Subcutaneous abdominal adipose tissue (tissue), 5 donors: Measurements from ENCODE around the gene PRIMA1.

Source experiments
- H3K27ac ChIP-seq: one replicate; pipeline ENCODE4 v1.7.0; 2013; ENCODE audit warnings: low read depth, mild to moderate bottlenecking, inconsistent platforms, low read length, moderate library complexity
- H3K27me3 ChIP-seq, 5 donors: one replicate each; pipeline ENCODE4 v1.7.0; 2013; ENCODE audit warnings: low read length in 5 of 5, inconsistent platforms in 1 of 5; ENCODE audit not compliant: control insufficient read depth in 5 of 5, insufficient read depth in 4 of 5
- H3K36me3 ChIP-seq, 5 donors: one replicate each; pipeline ENCODE4 v1.7.0; 2013; ENCODE audit warnings: low read length in 5 of 5; ENCODE audit not compliant: control insufficient read depth in 5 of 5, insufficient read depth in 5 of 5
- H3K4me1 ChIP-seq, 5 donors: one replicate each; pipeline ENCODE4 v1.7.0; 2013; ENCODE audit warnings: low read length in 5 of 5, mild to moderate bottlenecking in 3 of 5, moderate library complexity in 1 of 5; ENCODE audit not compliant: control insufficient read depth in 5 of 5, insufficient read depth in 5 of 5
- H3K4me3 ChIP-seq, 5 donors: one replicate each; pipeline ENCODE4 v1.7.0; 2013; ENCODE audit warnings: low read length in 5 of 5, low read depth in 1 of 5
- H3K9ac ChIP-seq, 5 donors: one replicate each; pipeline ENCODE4 v1.7.0; 2013; ENCODE audit warnings: low read length in 5 of 5, mild to moderate bottlenecking in 4 of 5, moderate library complexity in 3 of 5
- H3K9me3 ChIP-seq, 5 donors: one replicate each; pipeline ENCODE4 v1.7.0; 2013; ENCODE audit warnings: low read length in 5 of 5; ENCODE audit not compliant: control insufficient read depth in 5 of 5
- donor health status: healthy.
- donor health status: healthy.
- donor health status: healthy.
- donor health status: healthy.
- donor health status: healthy.

Gene PRIMA1

DNA sequence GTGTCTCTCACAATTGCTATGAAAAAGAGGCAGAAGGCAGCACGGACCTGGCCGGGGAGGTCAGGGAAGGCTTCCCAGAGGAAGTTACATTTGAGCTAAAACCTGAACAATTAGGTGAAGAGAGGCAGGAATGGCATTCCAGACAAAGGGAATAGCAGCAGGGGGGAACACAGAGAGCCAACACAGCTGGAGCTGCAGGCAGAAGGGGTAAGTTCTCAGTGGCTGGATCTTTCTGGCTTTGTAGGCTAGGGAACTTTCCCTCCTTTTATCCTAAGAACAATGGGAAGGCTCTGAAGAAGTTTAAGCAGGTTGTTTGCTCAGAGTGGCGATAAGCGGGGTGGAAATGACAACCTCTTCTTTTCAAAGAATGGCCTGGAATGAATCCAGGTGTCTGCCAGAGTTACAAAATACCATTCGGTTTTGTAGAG, 100.0 kb downstream of the PRIMA1 start:
- no peaks in the 10 kb centered on the region for H3K9me3 ChIP-seq
- no peak overlapping the region for H3K27ac ChIP-seq
- H3K36me3 ChIP-seq: no peaks in the 10 kb centered on the region
- no peak overlapping the region for H3K9ac ChIP-seq
- H3K27me3 ChIP-seq: peaks cover 3 to 11% (median 5%) of the 10 kb centered on the region in 5 donors
- H3K4me1 ChIP-seq: no peaks in the 10 kb centered on the region
- no peak overlapping the region for H3K4me3 ChIP-seq

DNA sequence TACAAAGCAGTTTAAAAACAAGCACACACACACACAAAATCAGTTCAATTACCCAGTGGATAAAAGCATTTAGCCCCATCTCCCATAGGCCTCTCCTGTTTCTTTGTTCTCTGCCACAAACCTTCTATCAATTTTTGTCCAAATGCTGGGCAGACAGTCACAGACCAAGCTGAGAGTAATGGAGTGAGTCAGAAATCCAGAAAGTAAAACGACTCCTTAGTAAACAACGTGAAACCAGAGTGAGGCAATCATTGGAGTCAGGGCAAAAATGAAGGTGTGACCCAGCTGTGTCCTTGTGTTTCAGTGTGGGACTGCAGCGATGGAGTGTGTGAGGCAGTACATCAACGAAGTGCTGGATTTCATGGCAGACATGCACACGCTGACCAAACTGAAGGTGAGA, 102.0 kb downstream of the PRIMA1 start:
- Histone ChIP-seq H3K4me3 (no peak overlapping the region), H3K9ac (no peak overlapping the region), H3K9me3 (no peaks in the 10 kb centered on the region), H3K27ac (no peak overlapping the region), H3K36me3 (no peaks in the 10 kb centered on the region), H3K27me3 (peaks cover 3 to 11% (median 5%) of the 10 kb centered on the region in 5 donors), H3K4me1 (no peaks in the 10 kb centered on the region)

DNA sequence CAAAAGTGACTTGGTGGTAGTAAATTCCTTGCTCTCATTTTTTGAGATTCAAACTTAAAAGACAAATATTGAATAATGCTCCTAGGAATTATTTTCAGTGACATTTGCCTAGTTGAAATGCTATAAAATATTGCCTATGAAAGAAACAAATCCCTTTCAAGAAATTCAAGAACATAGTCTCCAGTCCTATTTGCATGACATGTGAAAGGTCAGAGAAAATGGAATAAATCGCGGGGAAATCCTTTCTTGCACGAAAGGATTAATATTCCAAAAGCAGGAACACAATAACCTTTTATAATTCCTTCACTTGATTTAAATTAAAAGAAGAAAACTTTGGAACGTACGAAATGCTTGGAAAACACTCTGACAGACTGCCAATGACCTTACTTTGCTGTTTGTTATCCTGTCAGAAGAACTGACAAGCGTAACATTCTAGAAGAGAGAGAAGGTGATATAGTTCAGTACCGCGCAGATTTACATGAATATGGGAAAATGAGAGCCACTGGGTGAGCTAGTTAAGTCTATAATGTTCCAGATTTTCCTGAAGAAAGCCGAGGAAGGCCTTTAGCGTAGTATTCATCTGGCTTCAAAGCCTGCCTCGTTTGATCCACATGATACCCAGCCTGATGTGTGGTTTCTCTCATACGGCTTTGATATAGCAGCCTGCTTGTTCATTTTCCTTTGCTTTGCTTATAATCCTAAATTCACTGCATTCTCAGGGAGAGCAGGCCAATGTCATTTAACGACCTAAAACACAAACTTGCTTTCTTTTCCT, 103.0 kb downstream of the PRIMA1 start:
- Histone ChIP-seq H3K4me3 (no peak overlapping the region), H3K4me1 (no peaks in the 10 kb centered on the region), H3K27ac (no peak overlapping the region)

DNA sequence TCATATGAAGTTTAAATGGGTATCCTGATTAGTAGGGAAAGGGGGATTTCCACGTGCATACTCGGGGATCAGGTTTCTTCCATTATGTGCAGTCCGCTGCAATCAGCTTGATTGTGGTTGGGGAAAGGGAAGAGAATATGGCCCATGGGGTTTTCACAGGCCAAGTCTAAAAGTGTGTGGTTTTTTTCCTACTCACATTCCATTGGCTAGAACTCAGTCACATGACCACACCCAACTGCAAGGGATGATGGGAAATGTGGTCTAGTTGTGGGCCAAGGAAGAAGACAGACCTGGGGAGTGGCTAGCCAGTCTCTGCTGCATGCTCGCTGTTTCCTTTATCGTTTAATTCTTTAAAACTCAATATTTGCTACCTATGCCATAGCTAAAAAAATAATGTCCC, 105.1 kb downstream of the PRIMA1 start:
- Histone ChIP-seq H3K27ac (no peak overlapping the region), H3K4me3 (no peak overlapping the region), H3K27me3 (peaks cover 0 to 8% (median 0%) of the 10 kb centered on the region in 5 donors), H3K4me1 (no peaks in the 10 kb centered on the region), H3K36me3 (no peaks in the 10 kb centered on the region), H3K9ac (no peak overlapping the region), H3K9me3 (no peaks in the 10 kb centered on the region)

More for the DNA sequence above, 103.0 kb downstream of the PRIMA1 start:
- H3K36me3 ChIP-seq: no peaks in the 10 kb centered on the region
- no peak overlapping the region for H3K9ac ChIP-seq
- peaks cover 3 to 9% (median 5%) of the 10 kb centered on the region in 5 donors for H3K27me3 ChIP-seq
- no peaks in the 10 kb centered on the region for H3K9me3 ChIP-seq

DNA sequence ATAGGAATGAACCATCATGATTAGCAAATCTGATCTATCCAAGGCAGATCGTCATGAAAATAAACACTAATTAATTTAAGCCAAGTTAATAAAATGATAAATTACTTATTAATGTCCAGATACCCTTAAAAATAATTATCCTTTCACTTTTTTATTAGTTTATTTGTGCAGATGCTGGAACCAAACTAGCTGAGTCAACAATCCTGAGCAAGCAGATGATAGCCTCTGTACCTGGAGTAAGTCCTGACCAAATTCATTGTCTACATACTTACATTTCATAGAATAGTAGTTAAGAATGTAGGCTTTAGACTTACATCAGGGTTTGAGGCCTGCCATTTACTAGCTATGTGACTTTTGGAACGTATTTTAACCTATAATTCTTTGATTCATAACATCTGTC, 105.8 kb downstream of the PRIMA1 start:
- no peak overlapping the region for H3K9ac ChIP-seq
- H3K36me3 ChIP-seq: no peaks in the 10 kb centered on the region
- H3K27ac ChIP-seq: no peak overlapping the region
- H3K4me1 ChIP-seq: no peaks in the 10 kb centered on the region
- H3K9me3 ChIP-seq: no peaks in the 10 kb centered on the region
- H3K27me3 ChIP-seq: peaks cover 0 to 4% (median 0%) of the 10 kb centered on the region in 5 donors
- H3K4me3 ChIP-seq: no peak overlapping the region

DNA sequence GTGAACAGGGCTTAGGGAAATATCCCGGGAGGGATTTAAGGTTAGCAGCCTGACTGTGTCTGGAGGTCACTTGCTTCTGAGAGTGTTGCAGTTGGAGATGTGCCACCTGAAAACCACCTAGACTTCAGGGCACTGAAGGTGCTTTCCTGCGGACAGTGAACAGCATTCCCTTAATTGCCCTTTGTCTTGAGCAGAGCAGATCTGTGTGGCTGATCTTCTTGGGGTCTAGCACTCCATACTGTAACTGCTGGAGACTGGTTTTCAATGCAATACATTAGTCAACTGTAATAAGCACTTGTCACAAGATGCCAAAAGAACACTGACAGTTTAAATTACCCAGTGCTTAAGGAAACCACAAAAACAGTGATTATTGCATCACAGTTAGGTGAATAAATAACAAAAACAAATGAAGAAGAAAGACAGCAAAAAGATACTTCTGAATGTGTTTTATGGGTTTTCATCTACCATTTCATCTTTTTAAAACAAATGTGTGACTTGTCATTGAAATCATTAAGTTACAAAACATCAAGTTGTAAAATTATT, 111.8 kb downstream of the PRIMA1 start:
- H3K9me3 ChIP-seq: no peaks in the 10 kb centered on the region
- no peaks in the 10 kb centered on the region for H3K4me1 ChIP-seq
- no peak overlapping the region for H3K27ac ChIP-seq
- H3K9ac ChIP-seq: no peak overlapping the region
- H3K4me3 ChIP-seq: no peak overlapping the region
- no peaks in the 10 kb centered on the region for H3K36me3 ChIP-seq
- H3K27me3 ChIP-seq: peaks cover 0 to 4% (median 0%) of the 10 kb centered on the region in 5 donors

DNA sequence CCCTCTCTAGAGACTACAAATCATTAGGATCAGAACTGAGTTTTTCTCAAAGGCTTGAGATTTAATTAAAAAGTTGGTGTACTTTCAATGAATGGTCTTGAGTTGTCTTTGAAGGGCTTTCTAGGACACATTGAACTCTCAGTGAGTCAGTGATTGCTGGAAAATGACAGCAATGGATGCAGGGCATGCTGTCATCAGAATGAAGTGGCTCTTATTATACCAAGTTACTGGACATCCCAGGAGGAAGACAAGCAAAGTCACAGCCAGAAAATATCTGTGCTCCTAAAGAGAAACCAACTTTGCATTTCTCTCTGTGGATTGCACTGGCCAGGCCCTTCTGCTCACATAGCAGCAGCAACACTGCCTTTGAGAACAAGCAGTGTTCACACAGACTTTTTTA, 112.6 kb downstream of the PRIMA1 start:
- Histone ChIP-seq H3K4me3 (no peak overlapping the region), H3K27me3 (peaks cover 0 to 4% (median 0%) of the 10 kb centered on the region in 5 donors)

DNA sequence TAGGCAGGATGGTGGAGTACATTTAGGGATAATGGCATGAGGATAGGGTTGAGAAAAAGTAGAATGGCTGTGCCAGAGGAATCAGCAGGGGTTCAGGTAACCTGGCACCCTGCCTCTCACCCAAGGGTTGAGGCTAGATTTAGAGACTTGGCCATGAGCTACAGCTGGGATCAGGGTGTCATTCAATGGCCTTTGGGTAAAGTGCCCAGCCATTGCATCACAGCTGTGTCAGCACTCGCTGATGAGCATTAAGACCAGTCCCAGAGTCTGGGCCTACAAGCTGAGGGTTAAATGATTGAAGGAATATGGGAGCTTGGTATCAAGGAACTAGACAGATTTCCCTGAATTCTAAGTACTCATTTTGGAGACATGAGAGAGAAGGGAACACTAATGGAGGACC, 113.9 kb downstream of the PRIMA1 start:
- Histone ChIP-seq H3K9me3 (no peaks in the 10 kb centered on the region), H3K9ac (no peak overlapping the region), H3K4me1 (no peaks in the 10 kb centered on the region), H3K36me3 (no peaks in the 10 kb centered on the region), H3K4me3 (no peak overlapping the region), H3K27ac (no peak overlapping the region), H3K27me3 (no peaks in the 10 kb centered on the region)

More for the DNA sequence above, 112.6 kb downstream of the PRIMA1 start:
- H3K4me1 ChIP-seq: no peaks in the 10 kb centered on the region
- H3K9me3 ChIP-seq: no peaks in the 10 kb centered on the region
- no peak overlapping the region for H3K9ac ChIP-seq
- H3K27ac ChIP-seq: no peak overlapping the region
- H3K36me3 ChIP-seq: no peaks in the 10 kb centered on the region

DNA sequence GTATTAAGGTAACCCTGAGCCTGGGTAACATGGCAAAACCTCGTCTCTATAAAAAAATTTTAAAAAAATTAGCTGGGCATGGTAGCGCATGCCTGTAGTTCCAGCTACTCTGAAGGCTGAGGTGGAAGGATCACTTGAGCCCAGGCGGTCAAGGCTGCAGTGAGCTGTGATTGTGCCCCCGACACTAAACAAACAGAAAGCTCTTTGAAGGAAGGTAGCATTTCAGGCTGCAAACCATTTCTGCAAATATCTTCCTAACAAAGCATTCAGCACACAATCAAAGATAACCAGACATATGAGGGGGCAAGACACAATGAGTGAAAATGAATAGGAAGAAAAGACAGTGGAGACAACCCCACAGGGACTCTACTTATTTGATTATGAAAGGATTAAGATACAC, 118.7 kb downstream of the PRIMA1 start:
- Histone ChIP-seq H3K4me1 (no peaks in the 10 kb centered on the region), H3K36me3 (no peaks in the 10 kb centered on the region), H3K9me3 (peaks cover 0 to 16% (median 8%) of the 10 kb centered on the region in 5 donors), H3K27ac (no peak overlapping the region), H3K4me3 (no peak overlapping the region), H3K27me3 (no peaks in the 10 kb centered on the region), H3K9ac (no peak overlapping the region)
